Coronary artery (tissue), 2 donors: ENCODE results near the gene KCTD19.
"Not testable (repeated sequence)": the region's sequence is repeated elsewhere in the genome, so short reads cannot be mapped to it uniquely, and the experiment has no call there.

ENCODE experiments used
- DNase-seq: peaks from one replicate; pipeline ENCODE4 v3.0.0-alpha.2; 2017; ENCODE audit warnings: low spot score
- H3K27ac ChIP-seq, 2 donors: fragments of 200-600 bp; sonication (generic); one replicate each; pipeline ENCODE4 v1.5.1; 2016 to 2019
- H3K4me3 ChIP-seq: fragments of 200-600 bp; sonication (generic); 2 replicates; pipeline ENCODE4 v1.5.1; 2016; ENCODE audit warnings: mild to moderate bottlenecking, moderate library complexity
- TF ChIP-seq, protein P1 (sequence below): fragments of 200-600 bp; sonication (generic); IDR thresholded peaks from one replicate; pipeline ENCODE4 v1.5.1; 2019; ENCODE audit warnings: antibody characterized with exemption

KCTD19 gene

DNA sequence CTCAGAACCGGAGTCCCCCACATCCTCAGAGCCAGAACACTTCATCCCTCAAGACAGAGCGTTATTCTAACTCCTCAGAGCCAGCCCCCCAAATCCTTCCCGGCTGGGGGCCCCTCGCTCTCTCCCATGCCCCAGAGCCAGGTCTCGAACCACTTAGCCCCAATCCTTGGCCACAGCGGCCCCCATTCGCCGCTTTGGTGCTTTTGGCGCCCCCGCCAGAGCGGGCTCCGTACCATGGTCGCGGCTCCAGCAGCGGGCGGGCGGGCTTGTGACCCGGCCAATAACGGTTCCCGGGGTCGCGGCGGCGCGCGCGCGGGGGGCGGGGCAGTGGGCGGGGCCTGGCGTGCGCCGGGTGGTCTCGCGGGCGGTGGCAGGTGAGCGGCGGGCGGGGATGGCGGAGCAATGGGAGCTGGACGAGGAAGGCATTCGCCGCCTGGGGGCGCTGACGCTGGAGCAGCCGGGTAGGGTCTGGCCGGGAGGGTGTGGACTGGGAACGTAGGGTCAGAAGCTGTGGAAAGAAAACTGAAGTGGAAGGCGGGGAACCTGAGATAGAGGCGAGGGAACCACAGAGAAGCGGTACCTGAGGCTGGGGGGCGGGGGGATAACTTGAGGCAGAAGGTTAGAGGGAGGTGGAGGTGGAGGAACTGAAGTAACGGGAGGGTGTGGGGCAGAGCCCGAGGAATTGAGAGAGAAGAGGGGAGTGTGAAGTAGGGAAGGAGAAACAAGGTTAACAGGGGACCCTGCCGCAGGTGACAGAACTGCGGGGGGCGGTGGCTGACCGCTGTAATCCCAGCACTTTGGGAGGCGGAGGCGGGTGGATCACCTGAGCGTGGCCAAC is at the start of gene KCTD19, which contains the start of gene LRRC36:
Gene KCTD19 (minus strand): TSS at position 270 of the 838 bp plus-strand sequence. CDS start 34 bp downstream, at position 236.
Gene LRRC36 (plus strand): TSS at position 344 of the 838 bp plus-strand sequence. CDS start 48 bp downstream, at position 392.
- Histone ChIP-seq H3K4me3 (peak within 1 kb of the TSS; percentile 73), H3K27ac (no peak within 1 kb of the TSS)
- TF ChIP-seq, protein P1, sequence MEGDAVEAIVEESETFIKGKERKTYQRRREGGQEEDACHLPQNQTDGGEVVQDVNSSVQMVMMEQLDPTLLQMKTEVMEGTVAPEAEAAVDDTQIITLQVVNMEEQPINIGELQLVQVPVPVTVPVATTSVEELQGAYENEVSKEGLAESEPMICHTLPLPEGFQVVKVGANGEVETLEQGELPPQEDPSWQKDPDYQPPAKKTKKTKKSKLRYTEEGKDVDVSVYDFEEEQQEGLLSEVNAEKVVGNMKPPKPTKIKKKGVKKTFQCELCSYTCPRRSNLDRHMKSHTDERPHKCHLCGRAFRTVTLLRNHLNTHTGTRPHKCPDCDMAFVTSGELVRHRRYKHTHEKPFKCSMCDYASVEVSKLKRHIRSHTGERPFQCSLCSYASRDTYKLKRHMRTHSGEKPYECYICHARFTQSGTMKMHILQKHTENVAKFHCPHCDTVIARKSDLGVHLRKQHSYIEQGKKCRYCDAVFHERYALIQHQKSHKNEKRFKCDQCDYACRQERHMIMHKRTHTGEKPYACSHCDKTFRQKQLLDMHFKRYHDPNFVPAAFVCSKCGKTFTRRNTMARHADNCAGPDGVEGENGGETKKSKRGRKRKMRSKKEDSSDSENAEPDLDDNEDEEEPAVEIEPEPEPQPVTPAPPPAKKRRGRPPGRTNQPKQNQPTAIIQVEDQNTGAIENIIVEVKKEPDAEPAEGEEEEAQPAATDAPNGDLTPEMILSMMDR = peak; percentile 22
- no peak for DNase-seq

DNA sequence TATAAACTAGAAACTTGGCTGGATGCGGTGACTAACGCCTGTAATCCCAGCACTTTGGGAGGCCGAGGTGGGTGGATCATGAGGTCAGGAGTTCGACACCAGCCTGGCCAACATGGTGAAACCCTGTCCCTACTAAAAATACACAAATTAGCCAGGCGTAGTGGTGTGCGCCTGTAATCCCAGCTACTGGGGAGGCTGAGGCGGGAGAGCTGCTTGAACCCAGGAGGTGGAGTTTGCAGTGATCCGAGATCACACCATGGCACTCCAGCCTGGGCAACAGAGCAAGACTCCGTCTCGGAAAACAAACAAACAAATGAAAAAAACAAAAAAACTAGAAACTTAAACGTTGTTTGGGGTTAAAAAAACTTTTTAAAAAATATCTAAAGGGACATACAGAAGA is 49.5 kb upstream of the KCTD19 start:
- DNase-seq, H3K27ac ChIP-seq: not testable (repeated sequence)

DNA sequence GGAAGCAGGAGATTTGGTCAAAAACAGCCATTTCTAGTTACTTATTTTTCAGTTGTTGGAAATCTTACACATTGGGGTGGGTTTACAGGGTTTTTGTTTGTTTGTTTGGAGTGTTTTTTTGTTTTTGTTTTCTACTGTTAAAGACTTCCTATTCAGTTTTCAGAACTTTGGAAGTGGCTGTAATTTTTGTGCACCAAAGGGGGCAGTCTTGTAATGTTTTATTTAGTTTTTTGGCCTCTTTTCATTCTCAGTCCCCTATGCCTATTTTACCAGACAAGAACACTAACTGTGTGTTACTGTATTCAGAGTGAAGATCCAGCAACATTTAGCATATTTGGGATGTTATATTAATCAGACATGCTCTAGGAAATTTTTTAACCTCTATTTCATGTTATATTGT is 46.1 kb upstream of the KCTD19 start:
- TF ChIP-seq, protein P1 = no peak
- no peak for DNase-seq
- no peak overlapping the region for H3K4me3 ChIP-seq

More for the DNA sequence above, 49.5 kb upstream of the KCTD19 start:
- not testable (repeated sequence) for H3K4me3 ChIP-seq

DNA sequence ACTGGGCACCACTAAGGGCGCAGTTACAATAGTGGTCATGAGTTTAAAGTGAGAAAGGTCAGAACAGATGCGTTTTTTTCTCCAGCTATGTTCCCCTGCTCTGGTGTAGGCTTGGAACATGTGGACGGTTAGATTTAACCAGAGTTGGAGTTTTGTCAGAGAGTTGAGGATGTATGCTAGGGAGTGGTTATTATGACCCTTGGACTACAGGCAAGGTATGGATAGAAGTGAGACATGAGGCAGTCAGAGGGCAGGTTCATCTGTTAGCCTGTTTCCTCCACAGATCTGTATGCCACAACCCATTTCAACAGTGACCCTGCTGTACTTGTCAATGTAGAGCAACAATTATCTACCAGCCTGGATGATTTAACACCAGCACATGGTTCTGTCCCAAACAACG is 44.1 kb upstream of the KCTD19 start:
- H3K27ac ChIP-seq = no peak overlapping the region

More for the DNA sequence above, 46.1 kb upstream of the KCTD19 start:
- no peak overlapping the region for H3K27ac ChIP-seq

DNA sequence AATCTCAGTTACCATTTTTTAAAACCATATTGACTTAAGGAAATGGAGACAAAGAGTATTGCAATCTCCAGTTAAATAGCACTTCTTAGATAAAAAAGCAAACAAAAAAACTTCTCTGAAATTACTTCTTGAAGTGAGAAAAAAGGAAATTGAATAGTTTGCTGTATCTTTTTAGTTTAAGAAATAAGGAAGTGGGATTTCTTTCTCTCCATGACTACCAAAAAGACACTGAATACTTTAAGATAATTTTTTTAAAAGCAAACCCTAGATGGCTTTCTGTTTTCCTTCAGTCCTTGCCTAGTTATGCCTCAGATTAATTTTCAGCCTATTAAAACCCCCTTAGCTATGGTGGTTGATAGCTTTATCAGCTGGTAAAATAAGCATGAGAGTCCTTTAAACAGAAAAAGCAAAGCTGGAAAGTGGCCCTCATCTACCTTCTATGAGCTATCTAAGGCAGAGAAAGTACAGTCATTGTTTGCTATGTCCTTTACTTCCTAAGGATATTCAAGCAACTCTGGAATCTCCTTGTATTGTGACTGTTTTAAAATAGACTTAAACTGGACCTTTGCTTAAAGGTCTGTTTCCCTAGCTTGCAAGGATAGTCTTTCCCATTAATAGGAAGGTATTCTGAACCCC is 38.2 kb upstream of the KCTD19 start:
- TF ChIP-seq, protein P1 = no peak
- Histone ChIP-seq H3K27ac (no peak overlapping the region), H3K4me3 (no peak overlapping the region)
- no peak for DNase-seq

More for the DNA sequence above, 44.1 kb upstream of the KCTD19 start:
- TF ChIP-seq, protein P1 = no peak
- DNase-seq = no peak
- H3K4me3 ChIP-seq = no peak overlapping the region

DNA sequence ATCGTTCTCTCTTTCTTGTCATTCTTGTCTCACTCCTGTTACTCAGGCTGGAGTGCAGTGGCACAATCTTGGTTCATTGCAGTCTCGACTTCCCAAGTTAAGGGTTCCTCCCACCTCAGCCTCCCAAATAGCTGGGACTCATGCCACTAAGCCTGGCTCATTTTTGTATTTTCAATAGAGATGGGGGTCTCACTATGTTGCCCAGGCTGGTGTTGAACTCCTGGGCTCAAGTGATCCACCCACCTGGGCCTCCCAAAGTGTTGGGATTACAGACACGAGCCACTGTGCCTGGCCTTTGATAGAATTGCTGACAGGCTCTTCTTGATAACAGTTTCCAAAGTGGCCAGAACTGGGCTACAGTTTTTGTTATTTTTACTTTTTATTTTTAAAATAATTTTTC is 34.5 kb upstream of the KCTD19 start:
- Histone ChIP-seq H3K27ac (no peak overlapping the region), H3K4me3 (no peak overlapping the region)
- DNase-seq = no peak
- TF ChIP-seq, protein P1 = no peak

DNA sequence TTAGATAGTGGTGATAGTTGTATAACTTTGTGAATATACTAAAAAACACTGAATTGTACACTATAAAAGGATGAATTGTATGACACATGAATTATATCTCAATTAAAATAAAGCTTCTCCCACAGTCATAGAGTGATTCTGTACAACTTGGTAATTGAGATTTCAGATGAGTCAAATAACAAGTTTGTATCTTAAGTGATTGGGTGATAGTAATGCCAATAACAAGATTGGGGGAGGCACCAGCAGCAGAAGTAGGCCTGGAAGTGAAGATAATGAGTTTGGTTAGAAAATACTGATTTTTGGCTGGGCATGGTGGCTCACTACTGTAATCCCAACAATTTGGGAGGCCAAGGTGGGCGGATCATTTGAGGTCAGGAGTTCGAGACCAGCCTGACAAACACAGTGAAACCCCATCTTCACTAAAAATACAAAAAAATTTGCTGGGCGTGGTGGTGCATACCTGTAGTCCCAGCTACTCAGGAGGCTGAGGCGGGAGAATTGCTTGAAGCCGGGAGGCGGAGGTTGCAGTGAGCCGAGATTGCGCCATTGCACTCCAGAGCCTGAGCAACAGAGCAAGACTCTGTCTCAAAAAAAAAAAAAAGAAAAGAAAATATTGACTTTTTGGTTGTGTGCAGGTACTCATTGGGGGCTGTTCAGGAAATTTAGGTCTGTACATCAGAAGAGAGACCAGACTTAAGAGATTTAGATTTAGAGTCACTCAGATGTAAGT is 33.2 kb upstream of the KCTD19 start:
- DNase-seq = not testable (repeated sequence)

More for the DNA sequence above, 33.2 kb upstream of the KCTD19 start:
- not testable (repeated sequence) for H3K27ac ChIP-seq, H3K4me3 ChIP-seq
